ENCODE measurements around the gene KRTAP19-3.
"Not testable (repeated sequence)": the region's sequence is repeated elsewhere in the genome, so short reads cannot be mapped to it uniquely, and the experiment has no call there.

KRTAP19-3 gene

DNA sequence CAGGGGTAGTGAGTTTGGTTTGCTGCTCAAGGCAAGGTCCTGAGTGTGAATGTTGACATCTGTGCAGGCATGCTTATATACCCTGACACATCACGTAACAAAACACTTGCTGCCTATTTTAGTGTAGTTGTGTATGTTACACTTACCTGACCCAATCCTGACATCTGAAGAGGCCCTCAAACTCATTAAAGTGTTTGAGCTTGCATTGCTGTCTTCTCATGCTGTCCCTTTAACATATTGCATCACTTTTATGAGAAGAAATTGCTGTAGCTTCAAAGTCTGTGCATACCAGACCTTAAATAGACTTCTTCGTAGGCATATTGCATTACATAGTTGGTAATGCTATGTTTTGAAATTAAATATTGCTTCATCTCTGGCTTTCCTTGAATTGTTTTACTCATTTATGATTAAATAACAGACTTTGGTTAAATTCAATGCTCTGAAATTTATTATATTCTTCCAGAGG is at the start of gene KRTAP19-3:
KRTAP19-3 (minus strand) TSS at position 51 of the 466 bp plus-strand sequence. CDS start 56 bp downstream, outside the sequence.
- DNase-seq, result no peak

DNA sequence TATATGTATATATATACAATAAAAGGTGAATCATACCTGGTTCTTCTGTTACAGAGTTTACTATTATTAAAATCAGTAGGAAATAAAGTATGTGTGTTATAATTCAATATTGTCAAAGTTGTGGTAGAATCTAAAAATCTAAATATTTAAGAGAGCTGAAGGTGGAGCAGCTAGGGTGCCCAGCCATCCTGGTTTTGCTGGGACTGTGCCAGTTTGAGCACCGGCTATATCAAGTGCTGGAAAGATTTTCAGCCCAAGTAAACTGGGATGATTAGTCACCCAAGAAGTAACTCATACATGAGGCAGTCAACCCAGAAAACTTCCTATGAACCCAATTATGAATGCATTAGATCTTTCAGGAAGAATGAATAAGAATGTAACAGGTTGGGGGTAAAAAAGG is 27.1 kb upstream of the KRTAP19-3 start:
- DNase-seq, result no peak

- no peak for DNase-seq
Observed at GRCh38 chr21:30515681-30516080, 23.9 kb upstream of the KRTAP19-3 start.

DNA sequence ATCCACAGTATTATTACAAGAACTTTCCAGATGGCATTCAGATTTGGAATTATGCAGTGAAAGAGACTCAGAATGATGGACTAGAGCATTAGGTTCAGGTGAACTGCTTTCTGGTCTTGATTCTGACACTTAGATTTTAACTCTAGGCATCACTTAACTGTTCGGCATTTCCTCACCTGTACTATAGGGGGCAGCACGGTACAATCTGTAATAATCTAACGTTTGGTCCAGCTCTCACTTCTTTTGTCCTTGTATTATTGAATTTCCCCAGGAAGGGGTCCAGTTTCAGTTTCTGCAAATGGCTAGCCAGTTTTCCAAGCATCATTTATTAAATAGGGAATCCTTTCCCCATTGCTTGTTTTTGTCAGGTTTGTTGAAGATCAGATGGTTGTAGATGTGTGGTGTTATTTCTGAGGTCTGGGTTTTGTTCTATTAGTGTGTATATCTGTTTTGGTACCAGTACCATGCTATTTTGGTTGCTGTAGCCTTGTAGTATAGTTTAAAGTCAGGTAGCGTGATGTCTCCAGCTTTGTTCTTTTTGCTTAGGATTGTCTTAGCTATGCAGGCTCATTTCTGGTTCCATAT is 13.9 kb upstream of the KRTAP19-3 start:
- not testable (repeated sequence) for DNase-seq

DNA sequence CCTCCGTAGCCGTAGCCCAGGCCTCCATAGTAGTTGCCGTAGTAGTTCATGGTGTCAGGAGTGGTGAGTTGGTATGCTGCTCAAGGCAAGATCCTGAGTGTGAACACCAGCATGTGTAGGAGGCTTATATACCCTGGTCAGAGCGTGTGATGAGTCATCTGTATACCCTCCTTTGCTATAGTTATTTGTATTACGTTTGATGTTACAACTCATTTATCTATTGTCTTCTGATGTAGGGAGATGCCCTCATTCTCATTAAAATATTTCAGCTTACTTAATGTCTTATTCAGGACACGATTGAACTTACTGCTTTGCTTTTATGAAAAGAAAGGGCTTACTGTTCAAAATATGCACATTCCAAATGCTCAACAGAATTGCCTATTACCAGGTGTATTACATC is 10.2 kb upstream of the KRTAP19-3 start, which contains the start of gene KRTAP19-5:
KRTAP19-5 (minus strand) TSS at position 101 of the 400 bp plus-strand sequence; CDS start at position 50, 51 bp downstream.
- no peak for DNase-seq

DNA sequence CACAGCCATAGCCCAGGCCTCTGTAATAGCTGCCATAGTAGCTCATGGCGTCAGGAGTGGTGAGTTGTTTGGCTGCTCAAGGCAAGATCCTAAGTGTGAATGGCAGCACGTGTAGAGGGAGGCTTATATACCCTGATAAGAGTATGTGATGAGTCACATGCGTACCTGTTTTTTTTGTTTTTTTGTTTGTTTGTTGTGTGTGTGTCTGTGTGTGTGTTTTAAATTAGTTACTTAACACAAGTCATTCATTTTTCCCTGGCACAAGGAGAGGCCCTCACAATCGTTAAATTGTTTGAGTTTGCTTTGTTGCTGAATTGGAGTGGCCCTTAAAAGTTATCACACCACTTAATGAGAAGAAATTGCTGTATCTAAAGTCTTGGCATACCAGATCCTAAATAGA is 5.3 kb upstream of the KRTAP19-3 start, which contains the start of gene KRTAP19-4:
KRTAP19-4 (minus strand) TSS at position 101 of the 400 bp plus-strand sequence; CDS start at position 46, 55 bp downstream.
- no peak for DNase-seq

DNA sequence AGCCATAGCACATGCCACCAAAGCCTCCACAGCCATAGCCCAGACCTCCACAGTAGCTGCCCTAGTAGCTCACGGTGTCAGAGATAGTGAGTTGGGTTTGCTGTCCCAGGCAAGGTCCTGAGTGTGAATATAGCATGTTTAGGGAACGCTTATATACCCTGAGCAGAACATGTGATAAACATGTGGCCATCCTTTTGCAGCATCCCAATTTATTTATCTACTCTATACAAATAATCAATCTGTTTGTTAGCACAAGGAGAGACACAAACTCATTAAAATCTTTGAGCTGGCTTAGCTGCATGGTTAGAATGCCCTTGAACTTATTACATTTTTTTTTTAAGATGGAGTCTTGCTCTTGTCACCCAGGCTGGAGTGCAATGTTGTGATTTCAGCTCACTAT is 4.5 kb downstream of the KRTAP19-3 start, which contains the start of gene KRTAP19-2:
KRTAP19-2 (minus strand) TSS at position 101 of the 400 bp plus-strand sequence; CDS start at position 13, 88 bp downstream.
- DNase-seq, result no peak

GRCh38 chr21:30486180-30486579 is 5.6 kb downstream of the KRTAP19-3 start:
- DNase-seq, result no peak

DNA sequence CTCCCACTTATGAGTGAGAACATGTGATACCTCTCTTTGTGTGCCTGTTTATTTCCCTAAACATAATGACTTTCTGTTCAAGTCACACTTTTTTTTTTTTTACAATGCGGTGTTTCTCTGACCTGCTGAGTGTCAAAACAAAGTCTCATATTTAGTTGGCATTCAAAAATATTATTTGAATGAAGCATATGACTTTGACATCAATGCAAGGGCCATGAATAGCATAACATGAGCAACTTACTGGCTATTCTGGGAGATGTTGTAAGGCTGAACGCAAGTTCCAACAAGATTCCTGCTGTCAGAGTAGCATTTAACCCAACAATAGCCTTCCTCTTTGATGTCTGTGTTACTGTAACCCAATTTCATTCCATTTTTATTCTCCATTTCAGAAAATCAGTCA is 9.7 kb downstream of the KRTAP19-3 start:
- no peak for DNase-seq

DNA sequence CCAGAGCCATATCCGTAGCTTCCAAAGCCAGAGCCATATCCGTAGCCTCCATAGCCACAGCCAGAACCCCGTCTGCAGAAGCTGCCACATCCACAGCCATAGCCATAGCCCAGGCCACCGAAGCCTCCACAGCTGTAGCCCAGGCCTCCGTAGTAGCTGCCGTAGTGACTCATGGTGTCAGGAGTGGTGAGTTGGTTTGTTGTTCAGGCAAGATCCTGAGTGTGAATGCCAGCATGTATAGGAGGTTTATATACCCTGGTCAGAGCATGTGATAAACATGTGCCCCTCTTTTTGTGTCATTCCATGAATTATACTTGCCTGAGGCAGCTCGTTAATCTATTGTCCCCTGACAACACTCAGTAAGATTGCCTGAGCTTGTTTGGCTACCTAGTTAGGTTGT is 11.7 kb downstream of the KRTAP19-3 start, which contains the start of gene KRTAP19-1:
KRTAP19-1 (minus strand) TSS at position 223 of the 400 bp plus-strand sequence; CDS start at position 173, 50 bp downstream.
- no peak for DNase-seq

DNA sequence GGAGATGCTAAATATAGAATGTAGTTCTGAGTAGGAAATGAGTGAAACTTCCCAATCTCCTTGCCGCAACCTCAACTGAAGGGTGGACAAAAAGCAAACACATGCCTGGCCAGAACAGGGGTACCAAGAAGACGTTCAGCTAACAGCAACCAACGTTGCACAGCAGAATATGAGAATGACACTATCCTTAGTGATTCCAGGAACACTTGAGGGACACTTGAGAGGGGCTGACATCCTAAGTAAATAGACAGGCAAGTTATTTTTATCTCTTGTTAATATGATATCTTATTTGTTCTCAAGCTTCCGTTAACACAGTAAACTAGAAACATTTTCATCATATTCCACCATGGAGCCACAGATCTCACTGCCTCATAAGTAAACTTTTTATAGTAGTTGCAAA is 12.6 kb downstream of the KRTAP19-3 start:
- no peak for DNase-seq

GRCh38 chr21:30478004-30478403 is 13.8 kb downstream of the KRTAP19-3 start:
- no peak for DNase-seq

GRCh38 chr21:30468900-30469714 is 22.7 kb downstream of the KRTAP19-3 start:
- no peak for DNase-seq

DNA sequence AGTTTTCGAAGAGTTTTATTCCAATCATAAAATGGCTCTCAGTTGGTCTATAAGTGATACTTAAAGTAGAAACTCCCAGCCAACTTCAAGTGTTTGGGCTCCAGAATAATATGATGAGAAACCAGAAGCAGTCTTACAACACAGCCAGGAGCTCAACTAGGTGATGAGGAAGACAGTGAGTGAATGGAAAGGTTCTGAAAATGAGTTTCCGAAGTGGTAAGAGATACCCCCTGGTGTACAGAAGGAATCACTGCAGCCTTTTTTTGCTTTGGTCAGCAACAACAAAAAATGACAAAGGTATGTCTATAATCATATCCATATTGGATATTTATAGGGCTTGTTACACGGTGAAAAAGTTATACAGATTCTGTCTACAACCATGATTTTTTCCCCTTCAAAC is 28.1 kb downstream of the KRTAP19-3 start:
- DNase-seq, result no peak

DNA sequence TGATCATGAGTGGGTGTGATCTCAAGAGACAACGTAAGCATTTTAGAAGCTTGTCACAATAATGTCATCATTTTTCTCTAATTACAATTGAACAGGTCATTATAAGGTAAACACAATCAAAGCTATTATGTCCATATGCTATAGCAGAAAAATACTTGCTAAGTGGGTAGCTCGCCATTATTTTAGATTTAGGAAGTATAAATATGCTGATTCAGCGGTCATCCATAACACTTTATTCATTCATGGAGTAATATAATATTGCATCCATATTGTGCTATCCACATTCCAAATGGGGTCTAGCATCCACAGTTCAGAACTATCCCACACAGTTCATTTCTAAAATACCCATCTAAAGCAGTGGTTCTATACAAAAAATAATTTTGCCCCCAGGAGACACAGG is 43.3 kb downstream of the KRTAP19-3 start:
- DNase-seq, result no peak

- DNase-seq, result no peak
Observed at GRCh38 chr21:30447056-30447455, 44.8 kb downstream of the KRTAP19-3 start.

DNA sequence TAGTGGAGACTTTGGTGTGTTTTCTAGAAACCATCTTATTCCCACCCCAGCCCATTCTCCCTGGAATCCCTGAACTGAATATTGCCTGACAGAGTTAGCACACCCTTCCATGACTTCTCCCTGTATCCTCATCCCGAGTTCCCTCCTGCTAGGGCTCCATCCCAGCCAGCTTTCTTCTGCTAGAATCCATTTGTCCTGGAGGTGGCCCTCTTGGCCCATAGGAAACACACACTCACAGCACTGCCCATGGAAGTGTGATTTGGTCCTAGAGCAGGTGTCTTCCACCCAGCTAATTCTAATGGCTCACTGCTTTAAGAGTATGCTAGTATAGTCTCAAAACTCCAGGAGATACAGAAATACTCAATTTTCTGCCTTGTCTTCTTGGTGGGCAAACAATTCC is 47.6 kb downstream of the KRTAP19-3 start:
- DNase-seq, result no peak

DNA sequence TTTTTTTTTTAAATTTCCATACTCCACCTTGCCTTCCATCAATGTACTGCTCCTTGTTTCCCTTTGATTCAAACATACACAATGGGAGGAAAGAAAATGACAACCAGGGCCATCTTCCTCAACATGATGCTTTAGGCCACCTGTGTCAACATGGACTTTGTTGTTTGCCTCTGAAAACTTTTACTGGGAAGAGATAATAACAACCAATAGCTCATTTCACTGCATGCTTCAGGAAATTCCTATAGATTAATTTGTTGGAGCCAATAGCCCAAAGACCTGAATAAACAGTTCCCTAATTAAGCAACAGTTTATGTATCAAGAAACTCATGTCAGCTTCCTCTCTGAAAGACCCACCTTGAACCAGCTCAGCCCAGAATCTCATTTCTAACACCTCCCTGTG is 48.6 kb downstream of the KRTAP19-3 start:
- DNase-seq, result no peak

Data from hypothalamus (tissue), 51 donors.